IMR-90 (cell line): ENCODE data around the gene TSSC4. TPM values are rescaled to one million over a fixed set of nuclear protein-coding genes. Genes with fewer than 3 reads are reported as not detected.

ENCODE experiments used
- ATAC-seq: fragments of 200-7000 bp; cut with Tn5 transposase; 2 replicates; pipeline ENCODE4 v1.9.1; 2020; ENCODE audit warnings: low read depth, mild to moderate bottlenecking, moderate library complexity
- BruUV-seq: library from RNA; stranded (reverse); fragments of 400-500 nt; replicated peaks from 2 replicates; lab custom pipeline; 2021; lab: Mats Ljungman, UMichigan
- CTCF ChIA-PET: fragments of 300-600 bp; formaldehyde crosslinking; extraction: SDS; loops from one replicate; lab custom pipeline; 2021; ENCODE audit warnings: antibody characterized with exemption; lab: Yijun Ruan, JAX
- POLR2A ChIA-PET: fragments of 300-600 bp; sonication (Branson Sonifier 250); formaldehyde crosslinking; loops from one replicate; lab custom pipeline; 2022; ENCODE audit warnings: antibody characterized with exemption; ENCODE audit not compliant: unreplicated experiment; lab: Charles Lee
- DNase-seq: peaks from one replicate; pipeline ENCODE4 v3.0.0; 2013
- H2AFZ ChIP-seq: replicated peaks from 2 replicates; pipeline ENCODE3; 2013; ENCODE audit warnings: low read length, mild to moderate bottlenecking; ENCODE audit not compliant: poor library complexity
- H2AK5ac ChIP-seq: 2 replicates; pipeline ENCODE4 v1.6.1; 2013; ENCODE audit warnings: low read depth, low read length, inconsistent platforms
- H2AK9ac ChIP-seq: replicated peaks from 2 replicates; pipeline ENCODE3; 2013; ENCODE audit warnings: mild to moderate bottlenecking, low read depth, low read length, moderate library complexity; ENCODE audit not compliant: poor library complexity
- H2BK120ac ChIP-seq: 2 replicates; pipeline ENCODE4 v1.6.1; 2013; ENCODE audit warnings: low read depth, low read length, inconsistent platforms
- H2BK15ac ChIP-seq: 3 replicates; pipeline ENCODE4 v1.6.1; 2013; ENCODE audit warnings: low read depth, low read length, inconsistent platforms
- H2BK20ac ChIP-seq: 2 replicates; pipeline ENCODE4 v1.6.1; 2013; ENCODE audit warnings: low read depth, mild to moderate bottlenecking, inconsistent platforms, low read length, moderate library complexity
- H2BK5ac ChIP-seq: 2 replicates; pipeline ENCODE4 v1.6.1; 2013; ENCODE audit warnings: mild to moderate bottlenecking, low read depth, low read length, inconsistent platforms; ENCODE audit not compliant: poor library complexity, severe bottlenecking
- H3K14ac ChIP-seq: replicated peaks from 2 replicates; pipeline ENCODE4 v1.6.1; 2013; ENCODE audit warnings: low read depth, low read length, inconsistent platforms
- H3K18ac ChIP-seq: 2 replicates; pipeline ENCODE4 v1.6.1; 2013; ENCODE audit warnings: low read depth, low read length, control low read depth
- H3K23ac ChIP-seq: 2 replicates; pipeline ENCODE4 v1.6.1; 2013; ENCODE audit warnings: low read depth, low read length, inconsistent platforms
- H3K27ac ChIP-seq: 2 replicates; pipeline ENCODE4 v1.5.1; 2013; ENCODE audit warnings: mild to moderate bottlenecking, control low read depth, low read length; ENCODE audit not compliant: insufficient read depth
- H3K27me3 ChIP-seq: 2 replicates; pipeline ENCODE4 v1.6.1; 2013; ENCODE audit warnings: low read length; ENCODE audit not compliant: control insufficient read depth, insufficient read depth
- H3K36me3 ChIP-seq: 2 replicates; pipeline ENCODE4 v1.6.1; 2013; ENCODE audit warnings: low read length, mixed read lengths; ENCODE audit not compliant: control insufficient read depth, insufficient read depth
- H3K4ac ChIP-seq: 2 replicates; pipeline ENCODE4 v1.6.1; 2013; ENCODE audit warnings: low read depth, low read length, inconsistent platforms
- H3K4me1 ChIP-seq: 2 replicates; pipeline ENCODE4 v1.6.1; 2013; ENCODE audit warnings: low read length, mixed read lengths; ENCODE audit not compliant: control insufficient read depth, insufficient read depth
- H3K4me2 ChIP-seq: 2 replicates; pipeline ENCODE4 v1.6.1; 2013; ENCODE audit warnings: low read depth, mild to moderate bottlenecking, control low read depth, low read length, moderate library complexity
- H3K4me3 ChIP-seq: 2 replicates; pipeline ENCODE4 v1.5.1; 2013; ENCODE audit warnings: low read depth, mild to moderate bottlenecking, control low read depth, low read length, moderate library complexity; ENCODE audit not compliant: insufficient read depth
- H3K56ac ChIP-seq: 2 replicates; pipeline ENCODE4 v1.6.1; 2013; ENCODE audit warnings: low read length, inconsistent platforms; ENCODE audit not compliant: insufficient read depth; ENCODE audit errors: extremely low read depth
- H3K79me1 ChIP-seq, 2 experiments: 2 replicates each; pipeline ENCODE4 v1.6.1; 2013; ENCODE audit warnings: low read length in 2 of 2, inconsistent platforms in 1 of 2, low read depth in 1 of 2
- H3K9ac ChIP-seq: 2 replicates; pipeline ENCODE4 v1.6.1; 2013; ENCODE audit warnings: low read depth, low read length, control low read depth
- H3K9me1 ChIP-seq: 2 replicates; pipeline ENCODE4 v1.6.1; 2013; ENCODE audit warnings: low read length, inconsistent platforms; ENCODE audit not compliant: insufficient read depth
- H3K9me3 ChIP-seq: 2 replicates; pipeline ENCODE4 v1.6.1; 2013; ENCODE audit warnings: low read length; ENCODE audit not compliant: control insufficient read depth, insufficient read depth
- H4K20me1 ChIP-seq: 2 replicates; pipeline ENCODE4 v1.6.1; 2013; ENCODE audit warnings: low read length, inconsistent platforms; ENCODE audit not compliant: insufficient read depth
- H4K5ac ChIP-seq: 2 replicates; pipeline ENCODE4 v1.6.1; 2013; ENCODE audit warnings: mild to moderate bottlenecking, low read depth, low read length, control low read depth
- H4K8ac ChIP-seq, 2 experiments: 2 replicates each; pipeline ENCODE4 v1.6.1; 2013; ENCODE audit warnings: low read depth in 2 of 2, low read length in 2 of 2, control low read depth in 1 of 2, inconsistent platforms in 1 of 2
- H4K91ac ChIP-seq: 2 replicates; pipeline ENCODE4 v1.6.1; 2013; ENCODE audit warnings: low read depth, low read length, inconsistent platforms; ENCODE audit not compliant: insufficient read depth
- CEBPB ChIP-seq: IDR thresholded peaks from 2 replicates; pipeline ENCODE4 v1.6.1; 2012; ENCODE audit warnings: low read depth, low read length, improper control_type of control experiment
- CHD1 ChIP-seq: IDR thresholded peaks from 2 replicates; pipeline ENCODE4 v1.6.1; 2012; ENCODE audit warnings: low read depth, low read length, improper control_type of control experiment
- FOS ChIP-seq: fragments of 150-350 bp; IDR thresholded peaks from 2 replicates; pipeline ENCODE4 v1.6.1; 2016; ENCODE audit warnings: low read depth, low read length
- MAFK ChIP-seq: IDR thresholded peaks from 2 replicates; pipeline ENCODE4 v1.6.1; 2012; ENCODE audit warnings: low read depth, low read length, improper control_type of control experiment
- MAZ ChIP-seq: IDR thresholded peaks from 2 replicates; pipeline ENCODE4 v1.6.1; 2012; ENCODE audit warnings: low read depth, mild to moderate bottlenecking, low read length, improper control_type of control experiment, moderate library complexity, borderline replicate concordance
- MXI1 ChIP-seq: IDR thresholded peaks from 2 replicates; pipeline ENCODE4 v1.6.1; 2012; ENCODE audit warnings: low read depth, mild to moderate bottlenecking, low read length, moderate library complexity, borderline replicate concordance
- NFE2L2 ChIP-seq: fragments of 150-350 bp; IDR thresholded peaks from 2 replicates; pipeline ENCODE4 v1.6.1; 2016; ENCODE audit warnings: low read depth, mild to moderate bottlenecking, low read length
- POLR2A ChIP-seq: IDR thresholded peaks from 2 replicates; pipeline ENCODE4 v1.6.1; 2012; ENCODE audit warnings: mild to moderate bottlenecking, low read depth, low read length
- RAD21 ChIP-seq: IDR thresholded peaks from 2 replicates; pipeline ENCODE4 v1.6.1; 2012; ENCODE audit warnings: low read length, improper control_type of control experiment
- RCOR1 ChIP-seq: IDR thresholded peaks from 2 replicates; pipeline ENCODE4 v1.6.1; 2012; ENCODE audit warnings: mild to moderate bottlenecking, low read length, improper control_type of control experiment; ENCODE audit not compliant: insufficient replicate concordance
- RFX5 ChIP-seq: IDR thresholded peaks from 2 replicates; pipeline ENCODE4 v1.8.0; 2012; ENCODE audit warnings: low read depth, mild to moderate bottlenecking, low read length, moderate library complexity
- SMC3 ChIP-seq: fragments of 150-350 bp; IDR thresholded peaks from 2 replicates; pipeline ENCODE4 v1.6.1; 2016; ENCODE audit warnings: low read depth, mild to moderate bottlenecking, antibody characterized with exemption, low read length, moderate library complexity
- WGBS, 2 experiments: methylation state at CpG; one replicate each; pipeline versions ENCODE4 v1.1.5 to v1.1.7; 2013; ENCODE audit warnings: missing lambda C conversion rate in 2 of 2; ENCODE audit not compliant: insufficient read length in 1 of 2; ENCODE audit errors: extremely low coverage in 2 of 2; 5-methylcytosine and 5-hydroxymethylcytosine counted together
- dilution Hi-C: fragments of 300-500 bp; cut with HindIII; formaldehyde crosslinking; loops from one replicate; pipeline ENCODE4 v1.14.3; 2018; ENCODE audit warnings: low sequenced_read_pairs; ENCODE audit not compliant: unreplicated experiment
- in situ Hi-C: fragments of 300-500 bp; cut with MboI; formaldehyde crosslinking; loops from 3 replicates; pipeline ENCODE4 v1.14.3; 2019; ENCODE audit warnings: low sequenced_read_pairs, inconsistent platforms, mixed read lengths
- intact Hi-C: fragments of 100-400 bp; cut with micrococcal nuclease; formaldehyde crosslinking; loops from 2 replicates; pipeline ENCODE4 v1.10.0; 2022
- polyA plus RNA-seq, 3 experiments: library from polyadenylated mRNA; depleted of rRNA; stranded (reverse); fragments of >200 nt; gene quantifications; 2 replicates each; pipeline ENCODE4 v1.2.3, GENCODE V29; 2012; ENCODE audit warnings: low replicate concordance in 1 of 3
- total RNA-seq: library from RNA; depleted of rRNA; stranded (reverse); fragments of >200 nt; gene quantifications from 2 replicates; pipeline ENCODE4 v1.2.3, GENCODE V29; 2012
- TF ChIP-seq, protein P1 (sequence below): fragments of 150-350 bp; IDR thresholded peaks from 2 replicates; pipeline ENCODE4 v1.6.1; 2016; ENCODE audit warnings: low read depth, mild to moderate bottlenecking, low read length, moderate library complexity, borderline replicate concordance
- TF ChIP-seq, protein P2 (sequence below): conservative IDR thresholded peaks from 2 replicates; pipeline ENCODE4 v1.5.1; 2012; ENCODE audit warnings: mild to moderate bottlenecking, low read depth, low read length, improper control_type of control experiment
- TF ChIP-seq, protein P3 (sequence below): fragments of 150-350 bp; IDR thresholded peaks from 2 replicates; pipeline ENCODE4 v1.6.1; 2017; ENCODE audit warnings: mild to moderate bottlenecking, antibody characterized with exemption, low read length, low read depth

Gene TSSC4
- total and polyA plus RNA-seq, 2 of the 4 experiments (the other 2 are of a cell fraction) = 34.9 to 40.0 TPM

DNA sequence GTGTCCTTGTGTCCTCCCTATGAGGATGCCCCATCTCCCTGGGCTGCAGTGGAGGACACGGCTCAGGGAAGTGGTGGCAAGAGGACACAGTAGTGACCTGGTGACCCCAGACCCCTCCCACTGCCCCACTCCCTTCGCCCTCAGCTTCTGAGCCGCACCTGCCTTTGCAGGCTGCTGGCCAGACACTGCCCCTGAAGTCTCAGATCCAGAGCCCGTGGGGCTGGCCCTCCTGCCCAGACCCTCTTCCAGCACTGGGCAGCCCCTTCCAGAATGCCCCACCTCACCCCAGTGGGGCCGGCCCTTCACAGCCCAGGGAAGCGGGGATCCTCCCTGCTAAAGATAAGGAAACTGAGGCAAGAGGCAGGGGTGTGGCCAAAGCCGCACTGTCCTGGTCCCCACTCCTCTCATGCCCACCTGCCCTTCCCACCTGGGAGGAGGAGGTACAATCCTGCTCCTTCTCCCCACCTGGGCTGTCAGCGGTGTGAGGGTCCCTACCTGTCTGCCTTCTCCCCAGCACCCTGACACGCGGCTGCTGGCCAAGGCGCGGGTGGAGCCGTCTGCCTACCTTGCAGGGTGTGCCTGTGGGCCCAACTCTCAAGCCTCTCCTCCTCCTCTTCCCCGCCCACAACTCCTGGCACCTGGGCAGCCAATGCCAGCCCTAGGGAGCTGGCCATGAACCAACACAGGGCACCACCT is 26.4 kb downstream of the TSSC4 start:
- H3K14ac ChIP-seq = no peak overlapping the region
- in situ Hi-C loops (loop anchor here (5.0 to 10.0 kb wide), 2 partner anchors 105 to 468 kb away; no protein-coding TSS in a partner anchor), intact Hi-C loops (no loop called here), dilution Hi-C loops (no loop called here)
- no peak overlapping the region for H3K56ac ChIP-seq
- no peak for DNase-seq
- H3K9me3 ChIP-seq = no peaks in the 10 kb centered on the region
- POLR2A ChIA-PET = no interaction called here
- BruUV-seq = no TSS peak
- no peak overlapping the region for H4K5ac ChIP-seq
- H3K23ac ChIP-seq = no peak overlapping the region
- H3K9me1 ChIP-seq = no peaks in the 10 kb centered on the region
- H3K4me3 ChIP-seq = no peak overlapping the region
- H3K9ac ChIP-seq = no peak overlapping the region
- H3K4me1 ChIP-seq = no peaks in the 10 kb centered on the region
- no peak overlapping the region for H2AK9ac ChIP-seq
- H2BK120ac ChIP-seq = no peak overlapping the region
- H4K91ac ChIP-seq = no peak overlapping the region
- H3K79me1 ChIP-seq = no peaks in the 10 kb centered on the region
- no peak overlapping the region for H3K27ac ChIP-seq
- no peak for ATAC-seq
- H2AK5ac ChIP-seq = no peak overlapping the region
- no peaks in the 10 kb centered on the region for H3K36me3 ChIP-seq
- no peak overlapping the region for H3K4ac ChIP-seq
- H2BK20ac ChIP-seq = no peak overlapping the region
- H4K8ac ChIP-seq = no peak overlapping the region
- H3K27me3 ChIP-seq = peaks cover 11% of the 10 kb centered on the region; the same call in 1 of the 2 replicates
- H2BK15ac ChIP-seq = no peak overlapping the region
- H3K18ac ChIP-seq = no peak overlapping the region
- no peak overlapping the region for H2BK5ac ChIP-seq
- H3K4me2 ChIP-seq = no peak overlapping the region
- CTCF ChIA-PET = interaction anchor here (0.8 to 1.3 kb wide), 3 partner anchors 104 to 465 kb away, joined by 3 to 4 read pairs (median 4); no protein-coding TSS in a partner anchor
- no peaks in the 10 kb centered on the region for H4K20me1 ChIP-seq
- no peak overlapping the region for H2AFZ ChIP-seq
- WGBS, 2 experiments = 40% methylated on average over 1 of the region's 14 CpGs; no CpG with 5 or more reads in 1 of the 2 experiments
- TF ChIP-seq, protein P1, sequence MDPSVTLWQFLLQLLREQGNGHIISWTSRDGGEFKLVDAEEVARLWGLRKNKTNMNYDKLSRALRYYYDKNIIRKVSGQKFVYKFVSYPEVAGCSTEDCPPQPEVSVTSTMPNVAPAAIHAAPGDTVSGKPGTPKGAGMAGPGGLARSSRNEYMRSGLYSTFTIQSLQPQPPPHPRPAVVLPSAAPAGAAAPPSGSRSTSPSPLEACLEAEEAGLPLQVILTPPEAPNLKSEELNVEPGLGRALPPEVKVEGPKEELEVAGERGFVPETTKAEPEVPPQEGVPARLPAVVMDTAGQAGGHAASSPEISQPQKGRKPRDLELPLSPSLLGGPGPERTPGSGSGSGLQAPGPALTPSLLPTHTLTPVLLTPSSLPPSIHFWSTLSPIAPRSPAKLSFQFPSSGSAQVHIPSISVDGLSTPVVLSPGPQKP = no peak
- TF ChIP-seq, protein P2, sequence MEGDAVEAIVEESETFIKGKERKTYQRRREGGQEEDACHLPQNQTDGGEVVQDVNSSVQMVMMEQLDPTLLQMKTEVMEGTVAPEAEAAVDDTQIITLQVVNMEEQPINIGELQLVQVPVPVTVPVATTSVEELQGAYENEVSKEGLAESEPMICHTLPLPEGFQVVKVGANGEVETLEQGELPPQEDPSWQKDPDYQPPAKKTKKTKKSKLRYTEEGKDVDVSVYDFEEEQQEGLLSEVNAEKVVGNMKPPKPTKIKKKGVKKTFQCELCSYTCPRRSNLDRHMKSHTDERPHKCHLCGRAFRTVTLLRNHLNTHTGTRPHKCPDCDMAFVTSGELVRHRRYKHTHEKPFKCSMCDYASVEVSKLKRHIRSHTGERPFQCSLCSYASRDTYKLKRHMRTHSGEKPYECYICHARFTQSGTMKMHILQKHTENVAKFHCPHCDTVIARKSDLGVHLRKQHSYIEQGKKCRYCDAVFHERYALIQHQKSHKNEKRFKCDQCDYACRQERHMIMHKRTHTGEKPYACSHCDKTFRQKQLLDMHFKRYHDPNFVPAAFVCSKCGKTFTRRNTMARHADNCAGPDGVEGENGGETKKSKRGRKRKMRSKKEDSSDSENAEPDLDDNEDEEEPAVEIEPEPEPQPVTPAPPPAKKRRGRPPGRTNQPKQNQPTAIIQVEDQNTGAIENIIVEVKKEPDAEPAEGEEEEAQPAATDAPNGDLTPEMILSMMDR = no peak
- TF ChIP-seq SMC3 = no peak
- no peak for TF ChIP-seq POLR2A
- no peak for TF ChIP-seq MXI1
- no peak for TF ChIP-seq CEBPB
- TF ChIP-seq, protein P3, sequence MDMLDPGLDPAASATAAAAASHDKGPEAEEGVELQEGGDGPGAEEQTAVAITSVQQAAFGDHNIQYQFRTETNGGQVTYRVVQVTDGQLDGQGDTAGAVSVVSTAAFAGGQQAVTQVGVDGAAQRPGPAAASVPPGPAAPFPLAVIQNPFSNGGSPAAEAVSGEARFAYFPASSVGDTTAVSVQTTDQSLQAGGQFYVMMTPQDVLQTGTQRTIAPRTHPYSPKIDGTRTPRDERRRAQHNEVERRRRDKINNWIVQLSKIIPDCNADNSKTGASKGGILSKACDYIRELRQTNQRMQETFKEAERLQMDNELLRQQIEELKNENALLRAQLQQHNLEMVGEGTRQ = no peak
- no peak for TF ChIP-seq RFX5
- no peak for TF ChIP-seq NFE2L2
- TF ChIP-seq RCOR1 = no peak
- no peak for TF ChIP-seq MAZ
- no peak for TF ChIP-seq FOS
- no peak for TF ChIP-seq RAD21
- TF ChIP-seq MAFK = no peak
- no peak for TF ChIP-seq CHD1
